ENCODE measurements around the gene LHB.

The LHB gene

DNA sequence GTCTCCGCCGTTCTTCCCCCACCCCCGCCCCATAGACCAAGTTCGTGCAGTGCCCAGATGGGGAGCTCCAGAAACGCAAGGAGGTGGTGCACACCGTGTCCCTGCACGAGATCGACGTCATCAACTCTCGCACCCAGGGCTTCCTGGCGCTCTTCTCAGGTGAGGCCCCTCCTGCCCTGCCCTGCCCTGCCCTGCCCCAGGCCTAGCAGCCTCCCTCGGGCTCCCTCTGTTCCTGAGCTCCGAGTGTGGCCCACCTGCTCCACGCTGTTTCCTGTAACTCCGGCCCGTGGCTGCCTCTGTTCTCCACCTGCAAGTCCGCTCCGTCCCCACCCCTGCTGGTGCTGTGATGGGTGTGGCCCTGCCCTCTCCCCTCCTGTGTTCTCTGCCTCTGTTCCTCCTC lies 6.4 kb downstream of the LHB start:
- no peak for DNase-seq (ENCODE audit: low spot score)

DNA sequence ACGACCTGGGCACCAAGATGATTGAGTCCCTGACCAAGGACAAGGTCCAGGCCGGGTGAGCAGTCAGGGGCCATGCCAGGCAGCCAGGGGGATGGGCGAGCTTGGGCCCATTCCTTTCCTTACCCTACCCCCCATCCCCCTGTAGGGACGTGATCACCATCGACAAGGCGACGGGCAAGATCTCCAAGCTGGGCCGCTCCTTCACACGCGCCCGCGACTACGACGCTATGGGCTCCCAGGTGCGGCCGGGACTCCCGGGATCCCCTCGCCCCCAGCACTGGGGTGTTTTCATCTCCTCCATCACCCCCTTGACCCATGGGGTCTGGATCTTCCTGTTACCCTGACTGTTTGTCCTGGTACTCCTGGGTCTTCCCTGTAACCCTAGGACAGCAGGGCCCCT lies 7.1 kb downstream of the LHB start:
- no peak for DNase-seq (ENCODE audit: low spot score)

DNA sequence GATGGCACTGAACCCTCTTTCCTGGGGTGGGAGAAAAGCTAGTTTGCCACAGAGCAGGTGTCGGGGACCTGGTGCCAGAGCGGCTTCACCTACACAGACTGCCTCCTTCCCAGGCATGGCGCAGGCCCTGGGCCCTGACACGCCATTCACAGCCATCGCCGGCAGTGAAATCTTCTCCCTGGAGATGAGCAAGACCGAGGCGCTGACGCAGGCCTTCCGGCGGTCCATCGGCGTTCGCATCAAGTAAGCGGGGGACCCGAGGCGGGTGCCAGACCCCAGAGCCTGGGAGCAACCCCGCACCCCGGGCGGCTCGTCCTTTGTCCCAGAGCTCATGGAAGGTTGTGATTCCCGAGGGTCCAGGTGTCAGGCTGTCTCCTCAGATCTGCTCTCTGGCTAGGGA lies 10.0 kb downstream of the LHB start:
- no peak for DNase-seq (ENCODE audit: low spot score)

DNA sequence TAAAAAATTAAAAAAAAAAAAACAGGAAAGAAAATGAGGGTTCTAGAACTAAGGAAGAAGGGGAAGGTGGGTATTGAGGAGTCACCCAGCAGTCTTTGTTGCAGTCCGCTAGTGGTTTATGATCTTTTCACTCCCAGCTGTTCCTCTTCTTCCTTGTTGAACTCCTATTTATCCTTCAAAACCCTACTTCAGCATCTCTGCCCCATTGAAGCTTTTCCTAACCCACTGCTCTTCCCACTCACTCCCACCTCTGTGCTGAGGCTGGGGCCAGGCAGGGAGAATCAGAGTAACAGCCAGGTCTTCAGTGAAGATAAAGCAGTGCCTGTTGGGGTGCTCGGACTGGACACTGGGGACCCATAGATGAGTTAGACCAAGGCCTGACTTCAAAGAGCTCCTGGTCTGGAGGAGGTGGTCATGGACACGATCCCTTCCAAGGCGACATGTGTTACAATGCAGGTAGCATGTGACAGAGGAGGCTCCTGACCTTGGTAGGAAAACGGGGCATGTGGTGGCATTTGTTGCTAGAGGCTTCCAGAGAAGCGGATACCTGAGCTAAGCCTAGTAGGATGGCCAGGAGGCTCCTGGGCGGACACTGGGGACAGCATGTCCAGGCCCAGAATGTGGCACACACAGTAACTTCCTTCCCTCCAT lies 11.8 kb downstream of the LHB start:
- no peak for DNase-seq (ENCODE audit: low spot score)

DNA sequence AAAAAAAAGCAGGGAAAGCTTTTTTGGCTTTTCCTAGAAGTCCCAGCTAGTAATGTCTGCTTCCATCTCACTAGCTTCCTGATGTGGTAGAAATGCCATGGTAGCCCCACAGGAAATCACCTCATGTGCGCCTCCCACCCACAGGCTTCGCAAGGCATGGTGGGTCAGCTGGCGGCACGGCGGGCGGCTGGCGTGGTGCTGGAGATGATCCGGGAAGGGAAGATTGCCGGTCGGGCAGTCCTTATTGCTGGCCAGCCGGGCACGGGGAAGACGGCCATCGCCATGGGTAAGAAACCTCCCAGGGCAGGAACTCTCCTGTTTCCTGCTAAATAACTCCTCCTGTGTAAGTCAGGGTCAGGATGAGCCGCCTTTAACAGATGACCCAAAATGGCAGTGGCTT lies 12.8 kb downstream of the LHB start:
- no peak for DNase-seq (ENCODE audit: low spot score)

DNA sequence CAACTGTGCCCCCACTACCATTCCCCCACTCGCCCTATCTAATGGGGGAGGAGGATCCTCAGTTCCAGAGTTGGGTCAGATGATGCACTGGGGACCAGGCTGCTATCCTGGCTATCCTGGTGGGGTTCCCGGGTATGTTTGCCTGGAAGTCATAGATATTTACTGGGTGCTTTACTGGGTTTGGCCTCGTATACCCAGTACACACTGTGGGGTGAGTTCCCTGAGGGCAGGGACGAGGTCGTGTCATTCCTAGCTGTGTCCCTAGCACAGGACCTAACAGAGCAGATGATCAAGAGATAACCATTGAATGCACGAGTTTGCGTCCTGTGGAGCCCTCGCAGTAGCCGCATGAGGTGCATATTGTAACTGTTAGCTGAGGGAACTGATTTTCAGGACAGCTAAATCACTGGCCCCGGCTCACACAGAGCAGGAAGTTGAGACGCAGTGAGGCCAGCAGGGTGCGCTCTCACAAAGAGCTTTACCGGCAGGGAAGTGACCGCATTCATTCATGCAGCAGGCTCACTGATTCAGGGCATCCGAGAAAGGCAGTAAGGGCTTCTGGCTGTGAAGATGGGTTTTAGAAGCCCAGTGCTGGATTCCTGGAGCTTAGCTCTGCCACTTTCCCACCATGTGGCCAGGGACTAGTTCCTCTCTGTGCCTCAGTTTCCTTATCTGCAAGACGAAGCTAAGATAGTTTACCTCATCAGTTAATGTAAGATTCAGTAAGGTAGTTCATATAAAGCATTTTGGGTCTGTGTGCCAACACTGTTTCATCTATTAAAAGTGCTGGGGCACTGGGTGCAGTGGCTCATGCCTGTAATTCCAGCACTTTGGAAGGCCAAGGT lies 17.2 kb downstream of the LHB start:
- peak; percentile 85 for DNase-seq (ENCODE audit: low spot score)

DNA sequence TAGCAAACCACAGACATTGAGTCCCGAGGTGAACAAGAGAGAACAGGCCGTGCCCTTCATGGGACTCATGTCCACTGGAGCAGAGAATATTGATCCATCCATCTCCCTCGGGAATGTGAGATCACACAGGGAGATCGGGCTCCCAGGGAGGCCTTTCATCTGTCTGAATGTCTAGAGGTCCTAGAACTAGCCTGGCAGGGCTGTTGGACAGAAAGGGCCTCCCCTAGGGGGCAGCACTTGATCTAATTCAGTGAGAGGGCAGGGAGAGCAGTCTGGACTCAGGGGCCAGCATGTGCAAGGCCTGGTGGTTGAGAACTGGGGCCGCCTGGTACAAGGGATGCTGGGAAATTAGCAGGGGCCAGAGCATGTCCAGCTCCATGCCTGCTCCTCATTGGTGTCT lies 18.9 kb downstream of the LHB start:
- peak; percentile 83 for DNase-seq (ENCODE audit: low spot score)

DNA sequence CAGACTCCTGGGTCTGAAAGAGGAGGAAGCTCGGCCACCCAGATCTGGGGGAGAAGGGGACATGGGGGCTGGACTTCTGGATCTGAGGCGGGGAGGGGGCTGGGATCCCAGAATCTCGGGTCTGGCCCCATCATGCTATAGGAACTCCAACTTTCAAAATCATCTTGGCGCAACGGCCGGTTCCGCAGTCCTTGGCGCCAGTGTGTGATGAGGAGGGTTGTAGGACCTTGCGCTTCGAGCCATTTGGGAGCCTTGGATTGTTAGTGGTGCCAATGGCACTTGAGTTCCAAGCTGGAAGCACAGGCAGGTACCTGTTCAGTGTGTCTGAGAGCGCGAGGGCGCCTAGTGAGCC lies 22.9 kb downstream of the LHB start:
- no peak for DNase-seq (ENCODE audit: low spot score)

DNA sequence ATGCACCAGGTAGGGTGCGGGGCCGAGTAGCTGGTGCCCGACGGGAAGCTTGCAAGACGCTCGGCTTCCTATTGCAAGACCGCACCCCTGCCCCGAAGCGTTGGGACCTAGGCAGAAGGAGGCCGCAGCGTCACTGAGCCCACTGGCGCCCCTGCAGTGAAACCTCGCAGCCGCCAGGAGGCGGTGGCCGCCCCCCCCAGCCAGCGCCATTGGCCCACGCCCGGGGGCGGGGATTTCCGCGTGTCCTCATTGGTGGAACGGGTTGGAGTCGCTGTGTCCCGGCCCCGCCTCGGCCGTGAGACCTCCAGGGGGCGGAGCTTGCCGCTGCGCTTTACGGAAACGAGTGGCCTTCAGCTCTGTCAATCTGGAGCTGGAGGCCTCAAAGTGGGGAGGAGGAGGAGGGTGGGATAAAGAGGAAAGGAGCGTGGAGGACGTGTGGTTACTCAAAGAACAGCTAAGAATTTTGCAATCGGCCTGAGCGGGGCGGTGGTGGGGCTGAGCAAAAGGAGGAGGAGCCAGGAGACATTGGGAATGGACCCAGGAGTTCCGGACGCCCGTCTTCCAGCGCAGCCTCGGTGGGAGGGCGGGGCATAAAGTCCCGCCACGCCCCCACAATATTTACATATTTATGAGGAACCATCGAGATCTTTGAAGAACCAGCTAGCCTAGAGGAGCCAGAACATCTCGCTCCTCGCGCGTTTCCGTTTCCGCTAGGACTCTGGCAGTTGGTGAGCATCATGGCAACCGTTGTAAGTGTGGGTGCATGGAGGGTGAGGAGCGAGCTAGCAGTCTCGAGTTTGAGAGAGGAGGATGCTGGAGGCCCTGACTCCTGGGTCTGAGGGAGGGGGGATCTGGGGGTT lies 23.5 kb downstream of the LHB start, which contains the start of the genes GYS1 and RUVBL2:
TSS of gene GYS1 (minus strand) at position 135 of the 860 bp plus-strand sequence. CDS start 197 bp downstream, outside the sequence.
TSS of gene RUVBL2 (plus strand) at position 713 of the 860 bp plus-strand sequence. CDS start at position 738, 25 bp downstream.
- peak; percentile 98 for DNase-seq (ENCODE audit: low spot score)

DNA sequence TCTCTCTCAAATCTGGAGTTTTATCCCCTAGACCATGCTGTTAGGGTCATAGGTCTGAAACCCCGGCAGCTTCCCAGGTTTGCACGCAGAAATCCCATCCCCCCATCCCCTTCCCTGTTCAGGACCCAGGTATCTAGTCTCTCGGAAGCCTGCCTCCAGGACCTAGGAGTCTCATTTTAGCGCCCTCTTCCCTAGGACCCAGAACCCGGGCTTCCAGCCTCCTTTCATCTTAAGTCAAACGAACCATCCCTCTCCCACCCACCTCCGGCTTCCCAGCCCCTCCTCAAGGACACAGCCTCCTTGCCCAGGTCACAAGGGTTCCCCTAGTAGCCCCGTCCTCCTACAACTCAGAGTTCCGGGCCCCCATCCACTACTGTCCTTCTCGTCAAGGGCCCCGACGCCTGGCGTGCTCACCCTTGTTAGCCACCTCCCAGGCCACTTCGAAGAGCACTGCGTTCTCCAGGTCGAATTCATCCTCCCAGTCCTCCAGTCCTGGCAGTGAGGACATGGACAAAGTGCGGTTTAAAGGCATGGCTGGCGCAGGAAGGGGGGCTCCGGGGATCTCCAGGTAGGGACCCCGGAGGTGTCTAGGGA lies 24.2 kb downstream of the LHB start:
- DNase-seq (ENCODE audit: low spot score): no peak

DNA sequence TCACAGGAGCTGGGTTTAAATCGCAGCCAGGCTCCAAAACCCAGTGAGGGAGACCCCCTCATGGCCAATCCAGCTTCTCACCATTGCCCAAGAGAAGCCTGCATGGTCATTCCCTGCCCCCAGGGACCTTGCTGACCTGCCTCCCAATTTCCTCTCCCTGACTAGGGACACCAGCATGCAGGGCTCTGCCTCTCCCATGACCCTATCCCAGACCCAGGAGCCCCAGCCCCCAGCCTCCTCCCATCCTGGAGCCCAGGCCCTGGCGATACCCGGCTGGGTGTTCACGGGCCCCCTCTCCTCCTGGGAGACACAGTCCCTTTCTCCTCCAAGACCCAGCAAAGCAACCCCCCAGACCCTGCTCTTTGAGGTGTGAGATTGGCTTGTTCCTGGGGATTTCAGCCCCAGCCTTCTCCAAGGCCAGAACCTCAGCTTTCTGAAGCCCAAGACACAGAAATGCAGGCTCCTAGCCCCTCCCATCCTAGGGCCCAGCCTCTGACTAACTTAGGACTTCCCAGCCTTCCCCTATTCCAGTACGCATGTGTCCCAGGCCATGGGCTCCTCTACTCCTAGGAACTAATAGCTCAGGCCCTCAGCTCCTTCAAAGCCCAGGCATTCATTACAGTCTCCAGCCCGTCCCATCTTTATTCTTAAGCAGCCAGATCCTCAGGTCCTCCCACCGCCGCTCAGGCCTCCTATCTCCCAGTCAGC lies 24.9 kb downstream of the LHB start:
- DNase-seq (ENCODE audit: low spot score): no peak

DNA sequence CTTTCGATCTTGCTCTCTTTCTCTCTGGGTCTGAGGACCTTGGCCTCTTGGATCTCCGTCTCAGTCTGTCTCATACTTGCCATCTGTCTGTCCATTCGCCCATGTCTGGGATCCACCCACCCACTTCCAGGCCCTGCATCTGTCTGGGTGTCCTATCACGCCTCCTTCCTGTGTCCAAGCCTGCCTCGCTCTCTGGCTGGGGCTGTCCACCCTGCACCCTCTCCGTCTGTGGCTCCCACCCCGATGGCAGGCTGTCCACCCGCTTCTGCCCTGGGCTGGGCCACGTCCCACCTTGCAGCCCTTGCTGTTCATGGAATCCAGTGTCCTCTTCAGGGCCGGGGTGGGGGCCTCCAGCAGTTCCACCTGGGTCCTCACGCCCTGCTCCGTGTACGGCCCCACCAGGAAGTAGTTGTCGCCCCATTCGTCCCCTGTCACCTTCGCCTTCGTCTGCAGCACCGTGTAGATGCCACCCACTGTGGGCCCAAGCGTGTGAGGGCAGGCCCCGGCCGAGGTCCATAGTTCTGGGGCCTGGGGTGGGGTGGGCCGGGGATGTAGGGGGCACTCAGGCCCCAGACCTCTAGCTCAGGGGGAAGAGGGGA lies 25.8 kb downstream of the LHB start:
- no peak for DNase-seq (ENCODE audit: low spot score)

DNA sequence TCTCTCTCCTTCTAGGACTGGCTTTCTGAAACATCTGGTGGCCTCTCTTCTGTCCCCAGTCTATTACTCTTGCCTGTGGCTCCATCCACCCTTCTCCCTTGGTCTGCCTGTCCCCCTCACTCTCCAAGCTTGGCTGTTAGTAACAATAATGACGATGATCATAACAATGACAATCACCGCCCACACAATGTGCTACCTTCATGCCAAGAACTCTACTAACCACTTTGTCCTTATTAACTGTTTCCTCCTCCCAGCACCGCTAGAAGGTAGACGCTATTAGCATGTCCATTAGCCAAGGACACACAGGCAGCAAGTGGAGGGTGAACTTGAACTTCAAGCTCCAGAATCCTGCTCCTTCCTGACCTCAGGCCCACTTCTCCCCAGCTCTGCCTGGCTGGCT lies 26.5 kb downstream of the LHB start:
- no peak for DNase-seq (ENCODE audit: low spot score)

DNA sequence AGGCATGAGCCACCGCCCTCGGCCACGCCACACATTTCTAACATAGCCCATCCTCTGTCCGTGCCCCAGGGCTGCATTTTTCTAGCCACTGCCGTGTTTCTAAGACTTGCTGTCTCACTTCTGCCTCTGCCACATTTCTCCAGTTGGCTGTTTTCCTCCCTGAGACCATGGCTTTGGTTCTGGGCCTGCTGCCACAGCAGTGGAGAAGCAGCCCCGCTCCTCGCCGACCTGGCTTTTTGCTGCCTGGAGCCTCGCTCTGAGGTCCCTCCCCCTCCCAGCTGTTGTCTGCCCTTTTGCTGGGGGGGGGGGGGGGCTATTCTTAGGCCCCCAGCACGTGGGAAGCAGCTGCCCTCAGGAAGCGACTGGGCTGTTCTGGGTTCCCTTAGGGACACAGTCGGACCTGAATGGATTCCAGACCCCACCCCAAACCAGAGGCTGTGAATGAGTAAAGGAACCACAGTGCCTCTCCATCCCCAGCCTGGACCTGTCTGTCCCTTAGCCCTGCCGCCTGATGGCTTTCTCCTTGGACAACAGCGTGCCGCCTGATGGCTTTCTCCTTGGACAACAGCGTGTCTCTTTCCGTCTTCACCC lies 27.1 kb downstream of the LHB start:
- no peak for DNase-seq (ENCODE audit: low spot score)

DNA sequence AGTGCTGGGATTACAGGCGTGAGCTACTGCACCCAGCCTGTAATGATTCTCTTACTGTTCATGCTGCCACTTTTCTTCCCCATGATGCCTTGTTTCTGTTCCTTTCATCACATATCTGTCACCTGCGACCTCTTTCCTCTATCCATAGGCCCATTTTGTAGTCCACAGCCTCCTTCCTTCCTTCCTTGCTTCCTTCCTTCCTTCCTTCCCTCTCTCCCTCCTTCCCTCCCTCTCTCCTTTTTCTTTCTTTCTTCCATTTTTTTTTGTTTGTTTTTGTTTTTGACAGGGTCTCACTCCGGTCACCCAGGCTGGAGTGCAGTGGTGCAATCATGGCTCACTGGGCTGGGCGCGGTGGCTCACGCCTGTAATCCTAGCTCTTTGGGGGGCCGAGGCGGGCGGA lies 28.0 kb downstream of the LHB start:
- no peak for DNase-seq (ENCODE audit: low spot score)

DNA sequence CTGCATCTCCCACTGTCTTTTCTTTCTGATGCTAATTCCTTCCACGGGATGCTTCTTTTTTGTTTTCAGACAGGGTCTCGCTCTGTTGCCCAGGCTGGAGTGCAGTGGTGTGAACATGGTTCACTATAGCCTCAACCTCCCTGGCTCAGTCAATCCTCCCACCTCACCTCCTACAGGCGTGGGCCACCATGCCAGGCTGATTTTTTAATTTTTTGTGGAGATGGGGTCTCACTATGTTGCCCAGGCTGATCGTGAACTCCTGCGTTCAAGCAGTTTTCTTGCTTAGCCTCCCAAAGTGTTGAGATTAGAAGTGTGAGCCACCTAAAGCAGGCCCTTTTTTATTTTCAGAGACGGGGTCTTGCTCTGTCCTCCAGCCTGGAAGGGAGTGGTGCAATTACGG lies 28.6 kb downstream of the LHB start:
- no peak for DNase-seq (ENCODE audit: low spot score)

DNA sequence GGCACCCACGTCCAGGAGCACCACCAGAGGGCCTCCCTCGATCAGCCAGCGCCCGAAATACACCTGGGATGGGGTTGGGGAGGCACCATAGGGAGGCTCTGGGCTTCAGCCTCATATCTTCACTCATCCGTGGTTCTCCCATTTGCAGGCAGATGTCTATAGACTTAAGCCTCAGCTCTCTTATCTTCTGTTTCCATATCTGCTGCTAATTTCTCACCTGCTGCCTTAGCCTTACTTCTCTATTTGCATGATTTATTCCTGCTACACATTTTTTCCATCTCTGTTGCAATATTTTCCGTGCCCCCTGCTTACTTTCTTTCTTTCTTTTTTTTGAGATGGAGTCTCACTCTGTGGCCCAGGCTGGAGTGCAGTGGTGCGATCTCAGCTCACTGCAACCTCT lies 29.6 kb downstream of the LHB start:
- no peak for DNase-seq (ENCODE audit: low spot score)

DNA sequence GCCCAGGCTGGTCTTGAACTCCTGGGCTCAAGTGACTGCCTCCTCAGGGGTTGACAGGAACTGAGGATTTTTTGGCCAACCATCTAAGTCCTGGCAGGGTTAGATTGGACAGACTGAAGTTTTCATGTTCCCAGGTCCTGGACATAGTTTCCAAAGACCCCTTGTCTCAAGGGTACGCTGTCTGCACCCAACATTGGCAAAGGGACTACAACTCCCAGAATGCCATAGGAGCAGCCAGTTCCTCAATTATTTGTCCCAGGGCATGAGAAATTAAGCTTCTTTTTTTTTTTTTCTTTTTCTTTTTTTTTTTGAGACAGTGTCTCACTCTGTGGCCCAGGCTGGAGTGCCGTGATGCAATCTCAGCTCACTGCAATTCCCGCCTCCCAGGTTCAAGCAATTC lies 30.7 kb downstream of the LHB start:
- DNase-seq (ENCODE audit: low spot score): no peak

DNA sequence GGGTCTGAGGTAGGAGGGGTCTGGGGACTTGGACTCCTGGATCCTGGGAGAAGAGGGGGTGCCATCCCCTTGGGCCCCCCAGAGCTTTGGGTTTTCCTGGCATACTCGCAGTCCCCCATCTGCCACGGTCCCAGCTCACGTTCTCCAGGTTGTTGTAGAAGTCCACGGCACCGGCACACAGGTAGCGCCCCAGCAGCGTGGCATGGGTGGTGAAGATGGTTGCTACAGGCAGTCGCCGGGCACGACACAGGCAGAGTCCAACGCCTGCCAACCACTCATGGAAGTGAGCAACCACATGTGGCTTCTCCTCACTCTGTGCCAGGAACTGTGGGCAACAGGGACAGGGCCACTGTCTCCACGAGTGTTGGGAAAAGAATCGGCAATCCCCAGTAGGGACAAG lies 31.2 kb downstream of the LHB start:
- no peak for DNase-seq (ENCODE audit: low spot score)

DNA sequence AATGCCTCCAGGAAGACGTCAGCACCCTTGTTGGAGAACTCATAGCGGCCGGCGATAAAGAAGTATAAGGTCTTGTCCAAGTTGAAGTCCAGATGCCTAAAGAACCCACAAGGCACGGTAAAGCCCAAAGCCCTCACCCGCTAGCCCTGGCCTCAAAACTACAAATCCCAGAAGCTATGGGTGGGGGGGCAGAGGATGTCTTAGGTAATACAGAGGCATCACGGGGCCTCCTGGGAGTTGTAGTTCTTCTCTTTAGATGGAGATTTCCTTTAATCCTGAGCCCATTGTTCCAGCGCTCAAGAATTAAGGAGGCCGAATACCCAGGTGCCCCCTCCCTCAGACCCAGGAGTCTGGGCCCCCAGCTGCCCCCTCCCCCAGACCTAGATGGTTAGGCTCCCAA lies 34.6 kb downstream of the LHB start:
- no peak for DNase-seq (ENCODE audit: low spot score)

DNA sequence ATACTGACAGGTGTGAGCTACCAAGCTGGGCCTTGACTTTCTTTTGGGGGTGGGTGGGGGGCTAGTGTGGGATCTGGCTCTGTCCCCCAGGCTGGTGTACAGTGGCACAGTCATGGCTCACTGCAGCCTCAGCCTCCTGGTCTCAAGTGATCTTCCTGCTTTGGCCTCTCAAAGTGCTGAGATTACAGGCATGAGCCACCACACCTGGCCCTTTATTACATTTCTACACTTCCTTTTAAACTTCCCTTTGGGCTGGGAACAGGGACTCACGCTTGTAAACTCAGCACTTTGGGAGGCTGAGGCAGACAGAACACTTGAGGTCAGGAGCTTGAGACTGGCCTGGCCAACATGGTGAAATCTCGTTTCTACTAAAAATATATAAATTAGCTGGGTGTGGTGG lies 39.8 kb downstream of the LHB start:
- no peak for DNase-seq (ENCODE audit: low spot score)

Data from HuH-7 (cell line).